ENCODE measurements around the gene IRGQ.

GRCh38 chr19:43578787-43579186 is 17.1 kb downstream of the IRGQ start:
- no peak for TF ChIP-seq CTCF (IDR thresholded peaks at IDR 0.05)
- TF ChIP-seq POLR2A (IDR thresholded peaks at IDR 0.05), result no peak
- TF ChIP-seq POLR2AphosphoS5 (IDR thresholded peaks at IDR 0.05), result no peak

All from stomach (tissue), 4 donors.